ENCODE measurements around the gene HEG1. TPM values are rescaled to one million over a fixed set of nuclear protein-coding genes. Genes with fewer than 3 reads are reported as not detected.
A peak's percentile ranks its signal among the peaks of the same experiment; 100 is the strongest.

Gene HEG1
- total RNA-seq, 6 experiments from 2014 or later, result 3.5 to 14.9 (median 10.8) TPM

GRCh38 chr3:125035217-125035616 is 20.6 kb downstream of the HEG1 start:
- no peak for TF ChIP-seq CTCF (IDR thresholded peaks at IDR 0.05)
- no peak for TF ChIP-seq POLR2A (IDR thresholded peaks at IDR 0.05)
- DNase-seq (no peak), ATAC-seq (no peak)
- Histone ChIP-seq H3K36me3 (no peaks in the 10 kb centered on the region), H3K27ac (no peak overlapping the region), H3K9me3 (no peaks in the 10 kb centered on the region), H3K4me3 (no peak overlapping the region), H3K27me3 (no peaks in the 10 kb centered on the region), H3K4me1 (no peaks in the 10 kb centered on the region)
- WGBS (ENCODE audit: insufficient coverage, low coverage, low lambda C conversion rate, missing lambda C conversion rate), result 89% methylated on average over 5 of the region's 5 CpGs
- intact Hi-C loops (cut with DNase I), result no loop called here

- Histone ChIP-seq H3K36me3 (no peaks in the 10 kb centered on the region), H3K27me3 (no peaks in the 10 kb centered on the region), H3K4me1 (no peaks in the 10 kb centered on the region), H3K9me3 (no peaks in the 10 kb centered on the region), H3K27ac (no peak overlapping the region), H3K4me3 (no peak overlapping the region)
- intact Hi-C loops (cut with DNase I), result no loop called here
- WGBS (ENCODE audit: insufficient coverage, low coverage, low lambda C conversion rate, missing lambda C conversion rate), result 95% methylated on average over 14 of the region's 14 CpGs
- DNase-seq, result no peak
- no peak for ATAC-seq
- TF ChIP-seq POLR2A (IDR thresholded peaks at IDR 0.05), result no peak
- no peak for TF ChIP-seq CTCF (IDR thresholded peaks at IDR 0.05)
Measured at GRCh38 chr3:125033616-125034015, 22.2 kb downstream of the HEG1 start.

- intact Hi-C loops (cut with DNase I), result no loop called here
Measured at GRCh38 chr3:125033135-125033534, 22.7 kb downstream of the HEG1 start.

GRCh38 chr3:125032683-125033082 is 23.1 kb downstream of the HEG1 start:
- WGBS (ENCODE audit: insufficient coverage, low coverage, low lambda C conversion rate, missing lambda C conversion rate), result 88% methylated on average over 3 of the region's 3 CpGs
- ATAC-seq (peak in 2 of 4 donors; percentile 21 to 25), DNase-seq (no peak)
- Histone ChIP-seq H3K27ac (no peak overlapping the region), H3K27me3 (no peaks in the 10 kb centered on the region), H3K4me3 (no peak overlapping the region), H3K9me3 (no peaks in the 10 kb centered on the region), H3K4me1 (no peaks in the 10 kb centered on the region), H3K36me3 (no peaks in the 10 kb centered on the region)
- intact Hi-C loops (cut with DNase I), result no loop called here
- TF ChIP-seq POLR2A (IDR thresholded peaks at IDR 0.05), result no peak
- TF ChIP-seq CTCF (IDR thresholded peaks at IDR 0.05), result no peak

More at GRCh38 chr3:125033135-125033534, 22.7 kb downstream of the HEG1 start:
- H3K36me3 ChIP-seq, result no peaks in the 10 kb centered on the region
- no peaks in the 10 kb centered on the region for H3K4me1 ChIP-seq
- DNase-seq, result no peak
- H3K27me3 ChIP-seq, result no peaks in the 10 kb centered on the region
- 73% methylated on average over 5 of the region's 5 CpGs for WGBS (ENCODE audit: insufficient coverage, low coverage, low lambda C conversion rate, missing lambda C conversion rate)
- no peaks in the 10 kb centered on the region for H3K9me3 ChIP-seq
- no peak overlapping the region for H3K27ac ChIP-seq
- TF ChIP-seq POLR2A (IDR thresholded peaks at IDR 0.05) (no peak), CTCF (IDR thresholded peaks at IDR 0.05) (no peak)
- ATAC-seq, result no peak
- no peak overlapping the region for H3K4me3 ChIP-seq

GRCh38 chr3:125032100-125032643 is 23.6 kb downstream of the HEG1 start:
- no peaks in the 10 kb centered on the region for H3K27me3 ChIP-seq
- intact Hi-C loops (cut with DNase I), result no loop called here
- TF ChIP-seq CTCF (IDR thresholded peaks at IDR 0.05) (no peak), POLR2A (IDR thresholded peaks at IDR 0.05) (no peak)
- H3K36me3 ChIP-seq, result no peaks in the 10 kb centered on the region
- 30% methylated on average over 3 of the region's 5 CpGs for WGBS (ENCODE audit: insufficient coverage, low coverage, low lambda C conversion rate, missing lambda C conversion rate)
- H3K4me1 ChIP-seq, result no peaks in the 10 kb centered on the region
- no peak overlapping the region for H3K27ac ChIP-seq
- no peak overlapping the region for H3K4me3 ChIP-seq
- no peak for DNase-seq
- peak; percentile 52 to 71 (median 63) for ATAC-seq
- H3K9me3 ChIP-seq, result no peaks in the 10 kb centered on the region
